HG03108 (cell line): ENCODE results near the gene TANGO6.

Experiments
- ATAC-seq: cut with Tn5 transposase; IDR thresholded peaks from one replicate; pipeline ENCODE4 v1.9.1; 2021; ENCODE audit warnings: moderate library complexity; ENCODE audit not compliant: unreplicated experiment

The TANGO6 gene

GRCh38 chr16:68843482-68844210, at the start of gene TANGO6:
TSS of gene TANGO6 (plus strand) at chr16:68843531. CDS start at chr16:68843618, 87 bp downstream.
- peak; percentile 80 for ATAC-seq

- no peak for ATAC-seq
Measured at GRCh38 chr16:68798398-68798797, 44.9 kb upstream of the TANGO6 start.

GRCh38 chr16:68800257-68800875, 43.0 kb upstream of the TANGO6 start:
- ATAC-seq = peak; percentile 72

- ATAC-seq = no peak
Measured at GRCh38 chr16:68802190-68802589, 41.1 kb upstream of the TANGO6 start.

GRCh38 chr16:68806422-68806821, 36.9 kb upstream of the TANGO6 start:
- ATAC-seq = no peak

- no peak for ATAC-seq
Measured at GRCh38 chr16:68806981-68807380, 36.4 kb upstream of the TANGO6 start.

- ATAC-seq = no peak
Measured at GRCh38 chr16:68814516-68814915, 28.8 kb upstream of the TANGO6 start.

GRCh38 chr16:68823401-68824135, 19.8 kb upstream of the TANGO6 start:
- no peak for ATAC-seq

GRCh38 chr16:68825427-68825826, 17.9 kb upstream of the TANGO6 start:
- ATAC-seq = no peak

GRCh38 chr16:68826652-68827051, 16.7 kb upstream of the TANGO6 start:
- ATAC-seq = no peak

GRCh38 chr16:68833251-68833650, 10.1 kb upstream of the TANGO6 start:
- no peak for ATAC-seq

- no peak for ATAC-seq
Measured at GRCh38 chr16:68834550-68834949, 8.8 kb upstream of the TANGO6 start.

- no peak for ATAC-seq
Measured at GRCh38 chr16:68835970-68836369, 7.4 kb upstream of the TANGO6 start.

GRCh38 chr16:68839831-68840230, 3.5 kb upstream of the TANGO6 start:
- no peak for ATAC-seq

- peak; percentile 5 for ATAC-seq
Measured at GRCh38 chr16:68842964-68843481, 308 bp upstream of the TANGO6 start.

GRCh38 chr16:68844211-68844564, 857 bp downstream of the TANGO6 start:
- ATAC-seq = no peak

GRCh38 chr16:68848786-68849185, 5.5 kb downstream of the TANGO6 start:
- no peak for ATAC-seq

- ATAC-seq = no peak
Measured at GRCh38 chr16:68850481-68850880, 7.2 kb downstream of the TANGO6 start.

- no peak for ATAC-seq
Measured at GRCh38 chr16:68851601-68852000, 8.3 kb downstream of the TANGO6 start.

GRCh38 chr16:68857479-68857878, 14.1 kb downstream of the TANGO6 start:
- ATAC-seq = no peak

GRCh38 chr16:68859828-68860227, 16.5 kb downstream of the TANGO6 start:
- ATAC-seq = no peak
